IMR-90 (cell line): ENCODE data around the gene HTR3E.
"Not testable (repeated sequence)": the region's sequence is repeated elsewhere in the genome, so short reads cannot be mapped to it uniquely, and the experiment has no call there.

Experiments
- MAFK ChIP-seq: IDR thresholded peaks from 2 replicates; pipeline ENCODE4 v1.6.1; 2012; ENCODE audit warnings: low read depth, low read length, improper control_type of control experiment
- POLR2A ChIP-seq: IDR thresholded peaks from 2 replicates; pipeline ENCODE4 v1.6.1; 2012; ENCODE audit warnings: mild to moderate bottlenecking, low read depth, low read length
- TF ChIP-seq, protein P1 (sequence below): fragments of 150-350 bp; IDR thresholded peaks from 2 replicates; pipeline ENCODE4 v1.6.1; 2017; ENCODE audit warnings: mild to moderate bottlenecking, antibody characterized with exemption, low read length, low read depth

DNA sequence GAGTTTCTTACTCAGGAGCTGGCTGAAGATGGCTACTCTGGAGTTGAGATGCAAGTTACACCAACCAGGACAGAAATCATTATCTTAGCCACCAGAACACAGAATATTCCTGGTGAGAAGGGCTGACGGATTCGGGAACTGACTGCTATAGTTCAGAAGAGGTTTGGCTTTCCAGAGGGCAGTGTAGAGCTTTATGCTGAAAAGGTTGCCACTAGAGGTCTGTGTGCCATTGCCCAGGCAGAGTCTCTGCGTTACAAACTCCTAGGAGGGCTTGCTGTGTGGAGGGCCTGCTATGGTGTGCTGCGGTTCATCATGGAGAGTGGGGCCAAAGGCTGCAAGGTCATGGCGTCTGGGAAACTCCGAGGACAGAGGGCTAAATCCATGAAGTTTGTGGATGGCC lies 52.9 kb downstream of the HTR3E start:
- not testable (repeated sequence) for TF ChIP-seq POLR2A, MAFK
- TF ChIP-seq, protein P1, sequence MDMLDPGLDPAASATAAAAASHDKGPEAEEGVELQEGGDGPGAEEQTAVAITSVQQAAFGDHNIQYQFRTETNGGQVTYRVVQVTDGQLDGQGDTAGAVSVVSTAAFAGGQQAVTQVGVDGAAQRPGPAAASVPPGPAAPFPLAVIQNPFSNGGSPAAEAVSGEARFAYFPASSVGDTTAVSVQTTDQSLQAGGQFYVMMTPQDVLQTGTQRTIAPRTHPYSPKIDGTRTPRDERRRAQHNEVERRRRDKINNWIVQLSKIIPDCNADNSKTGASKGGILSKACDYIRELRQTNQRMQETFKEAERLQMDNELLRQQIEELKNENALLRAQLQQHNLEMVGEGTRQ: not testable (repeated sequence)
